H1 (cell line): ENCODE measurements around the gene C9. TPM values are rescaled to one million over a fixed set of nuclear protein-coding genes. Genes with fewer than 3 reads are reported as not detected.

ENCODE experiments used
- CTCF ChIA-PET: fragments of 300-600 bp; sonication (Branson Sonifier 250); formaldehyde crosslinking; loops from one replicate; lab custom pipeline; 2021; ENCODE audit not compliant: partially characterized antibody; lab: Charles Lee
- POLR2A ChIA-PET: fragments of 300-600 bp; sonication (Branson Sonifier 250); formaldehyde crosslinking; loops from one replicate; lab custom pipeline; 2021; ENCODE audit warnings: inconsistent platforms; ENCODE audit not compliant: partially characterized antibody; lab: Charles Lee
- DNase-seq, 2 experiments: peaks; one replicate each; pipeline versions ENCODE4 v3.0.0 to v3.0.0-alpha.2; 2010 to 2022; ENCODE audit warnings: low spot score in 2 of 2, low read depth in 1 of 2, mixed read lengths in 1 of 2
- FAIRE-seq: peaks from 2 replicates; lab custom pipeline; 2011; peaks lifted over from hg19 to GRCh38; lab: Jason Lieb, UNC
- H2AFZ ChIP-seq: 2 replicates; pipeline ENCODE4 v1.8.1; 2012; ENCODE audit warnings: low read length, inconsistent platforms
- H2AK5ac ChIP-seq: 2 replicates; pipeline ENCODE4 v1.6.1; 2013; ENCODE audit warnings: low read depth, low read length
- H2BK120ac ChIP-seq: replicated peaks from 2 replicates; pipeline ENCODE3; 2013; ENCODE audit warnings: low read depth, low read length, inconsistent platforms
- H2BK12ac ChIP-seq: 2 replicates; pipeline ENCODE4 v1.6.1; 2013; ENCODE audit warnings: low read depth, low read length
- H2BK15ac ChIP-seq: 2 replicates; pipeline ENCODE4 v1.6.1; 2013; ENCODE audit warnings: low read length
- H2BK20ac ChIP-seq: 2 replicates; pipeline ENCODE4 v1.6.1; 2013; ENCODE audit warnings: low read length
- H2BK5ac ChIP-seq: 2 replicates; pipeline ENCODE4 v1.6.1; 2013; ENCODE audit warnings: low read depth, low read length
- H3K14ac ChIP-seq: 2 replicates; pipeline ENCODE4 v1.6.1; 2013; ENCODE audit warnings: inconsistent platforms; ENCODE audit not compliant: insufficient read length
- H3K18ac ChIP-seq: 2 replicates; pipeline ENCODE4 v1.6.1; 2013; ENCODE audit warnings: low read length; ENCODE audit errors: extremely low read depth
- H3K23ac ChIP-seq: 2 replicates; pipeline ENCODE4 v1.6.1; 2013; ENCODE audit warnings: inconsistent platforms; ENCODE audit not compliant: insufficient read length
- H3K23me2 ChIP-seq: 2 replicates; pipeline ENCODE4 v1.6.1; 2013; ENCODE audit warnings: low read depth, low read length
- H3K27ac ChIP-seq: 2 replicates; pipeline ENCODE4 v1.6.1; 2011; ENCODE audit warnings: low read depth, low read length, inconsistent platforms
- H3K27me3 ChIP-seq, 4 experiments: replicated peaks in 1 of 4; 1 replicate in 1 of 4; 2 replicates in 3 of 4; pipeline versions ENCODE4 v1.6.1 to v1.8.1; 2011 to 2013; ENCODE audit warnings: low read length in 3 of 4, mild to moderate bottlenecking in 3 of 4, inconsistent platforms in 2 of 4, mixed read lengths in 2 of 4, moderate library complexity in 1 of 4; ENCODE audit not compliant: control insufficient read depth in 3 of 4, insufficient read depth in 3 of 4; ENCODE audit errors: extremely low read depth in 1 of 4
- H3K36me3 ChIP-seq, 4 experiments: 2 replicates each; pipeline versions ENCODE4 v1.6.1 to v1.8.1; 2011 to 2013; ENCODE audit warnings: mild to moderate bottlenecking in 4 of 4, low read length in 3 of 4, moderate library complexity in 2 of 4, control low read depth in 1 of 4, inconsistent platforms in 1 of 4; ENCODE audit not compliant: insufficient read depth in 4 of 4, control insufficient read depth in 2 of 4
- H3K4ac ChIP-seq: replicated peaks from 2 replicates; pipeline ENCODE3; 2013; ENCODE audit warnings: low read length, low read depth, mixed read lengths, inconsistent platforms; ENCODE audit not compliant: insufficient read length
- H3K4me1 ChIP-seq, 4 experiments: replicated peaks in 1 of 4; 1 replicate in 1 of 4; 2 replicates in 3 of 4; pipeline versions ENCODE4 v1.6.1 to v1.8.1; 2011 to 2013; ENCODE audit warnings: low read length in 3 of 4, inconsistent platforms in 2 of 4, mixed read lengths in 1 of 4; ENCODE audit not compliant: insufficient read depth in 4 of 4, control insufficient read depth in 3 of 4
- H3K4me2 ChIP-seq, 2 experiments: 2 replicates each; pipeline versions ENCODE4 v1.6.1 to v1.8.1; 2011 to 2013; ENCODE audit warnings: low read depth in 2 of 2, low read length in 2 of 2, control low read depth in 1 of 2, inconsistent platforms in 1 of 2, mild to moderate bottlenecking in 1 of 2; ENCODE audit not compliant: insufficient read depth in 1 of 2
- H3K4me3 ChIP-seq, 4 experiments: fragments of 200-600, 300-600 bp in 1 of 4; sonication (generic), shearing (Covaris generic), sonication (Bioruptor Twin) in 1 of 4; 2 replicates each; pipeline versions ENCODE4 v1.5.1 to v1.8.1; 2011 to 2016; ENCODE audit warnings: low read length in 4 of 4, low read depth in 3 of 4, control low read depth in 2 of 4, inconsistent platforms in 2 of 4, mild to moderate bottlenecking in 2 of 4, mixed read lengths in 1 of 4, moderate library complexity in 1 of 4; ENCODE audit not compliant: insufficient read depth in 2 of 4; ENCODE audit errors: extremely low read depth in 1 of 4
- H3K56ac ChIP-seq: replicated peaks from 2 replicates; pipeline ENCODE3; 2013; ENCODE audit warnings: low read depth, mild to moderate bottlenecking, mixed read lengths, low read length, inconsistent platforms; ENCODE audit not compliant: insufficient read length
- H3K79me1 ChIP-seq: 2 replicates; pipeline ENCODE4 v1.6.1; 2013; ENCODE audit warnings: low read depth, low read length, control low read depth
- H3K79me2 ChIP-seq, 2 experiments: 2 replicates each; pipeline versions ENCODE4 v1.6.1 to v1.8.1; 2012 to 2013; ENCODE audit warnings: low read length in 2 of 2, mild to moderate bottlenecking in 2 of 2, inconsistent platforms in 1 of 2; ENCODE audit not compliant: insufficient read depth in 2 of 2, control insufficient read depth in 1 of 2
- H3K9ac ChIP-seq, 4 experiments: replicated peaks in 1 of 4; 1 replicate in 1 of 4; 2 replicates in 3 of 4; pipeline versions ENCODE4 v1.6.1 to v1.8.1; 2011 to 2013; ENCODE audit warnings: low read depth in 3 of 4, low read length in 3 of 4, control low read depth in 2 of 4, mild to moderate bottlenecking in 2 of 4, moderate library complexity in 2 of 4, inconsistent platforms in 1 of 4; ENCODE audit errors: extremely low read depth in 1 of 4
- H3K9me3 ChIP-seq, 2 experiments: 2 replicates each; pipeline versions ENCODE4 v1.6.1 to v1.8.1; 2012 to 2013; ENCODE audit warnings: mild to moderate bottlenecking in 2 of 2, moderate library complexity in 2 of 2, control low read depth in 1 of 2, inconsistent platforms in 1 of 2, low read depth in 1 of 2, low read length in 1 of 2, mixed read lengths in 1 of 2; ENCODE audit not compliant: insufficient read depth in 2 of 2
- H4K20me1 ChIP-seq, 2 experiments: replicated peaks in 1 of 2; 2 replicates each; pipeline versions ENCODE3 to v1.8.1; 2011 to 2013; ENCODE audit warnings: inconsistent platforms in 2 of 2, low read length in 2 of 2, mild to moderate bottlenecking in 1 of 2; ENCODE audit not compliant: insufficient read depth in 2 of 2, control insufficient read depth in 1 of 2
- H4K5ac ChIP-seq: 2 replicates; pipeline ENCODE4 v1.6.1; 2013; ENCODE audit warnings: low read length, low read depth, mixed read lengths, inconsistent platforms; ENCODE audit not compliant: insufficient read length
- H4K8ac ChIP-seq: 2 replicates; pipeline ENCODE4 v1.8.0; 2013; ENCODE audit warnings: mild to moderate bottlenecking, moderate library complexity, low read length, inconsistent platforms; ENCODE audit not compliant: insufficient read depth; ENCODE audit errors: extremely low read depth
- H4K91ac ChIP-seq: replicated peaks from 2 replicates; pipeline ENCODE3; 2013; ENCODE audit warnings: low read length, mixed read lengths, inconsistent platforms; ENCODE audit not compliant: insufficient read length
- BCL11A ChIP-seq, 2 experiments: IDR thresholded peaks; one replicate each; pipeline ENCODE4 v1.6.1; 2011; ENCODE audit warnings: low read depth in 2 of 2, low read length in 2 of 2, mild to moderate bottlenecking in 2 of 2
- CBX8 ChIP-seq: fragments of 300-800, 300-1000 bp; sonication (generic); IDR thresholded peaks from 2 replicates; pipeline ENCODE4 v1.7.1; 2016; ENCODE audit warnings: low read depth, low read length, borderline replicate concordance
- GABPA ChIP-seq: IDR thresholded peaks from 2 replicates; pipeline ENCODE4 v1.6.1; 2011; ENCODE audit warnings: mild to moderate bottlenecking, low read length, moderate library complexity, borderline replicate concordance; ENCODE audit not compliant: insufficient read depth
- JUN ChIP-seq: IDR thresholded peaks from 2 replicates; pipeline ENCODE4 v1.6.1; 2011; ENCODE audit warnings: low read depth, mild to moderate bottlenecking, improper control_type of control experiment, low read length
- KDM1A ChIP-seq: fragments of 200-600, 300-600 bp; sonication (generic); IDR thresholded peaks from 2 replicates; pipeline ENCODE4 v1.7.1; 2016; ENCODE audit warnings: mild to moderate bottlenecking, low read length, borderline replicate concordance
- KDM4A ChIP-seq: IDR thresholded peaks from one replicate; pipeline ENCODE4 v1.7.1; 2012; ENCODE audit warnings: low read depth, mild to moderate bottlenecking, moderate library complexity, low read length, inconsistent platforms; ENCODE audit not compliant: severe bottlenecking
- POLR2AphosphoS5 ChIP-seq: IDR thresholded peaks from 2 replicates; pipeline ENCODE4 v1.6.1; 2011; ENCODE audit warnings: low read depth, low read length
- RAD21 ChIP-seq, 2 experiments: IDR thresholded peaks in 1 of 2; conservative IDR thresholded peaks in 1 of 2; 2 replicates each; pipeline ENCODE4 v1.6.1; 2011; ENCODE audit warnings: low read depth in 2 of 2, low read length in 2 of 2, improper control_type of control experiment in 1 of 2, inconsistent platforms in 1 of 2, mild to moderate bottlenecking in 1 of 2, moderate library complexity in 1 of 2
- SP4 ChIP-seq: IDR thresholded peaks from 2 replicates; pipeline ENCODE4 v1.6.1; 2012; ENCODE audit warnings: low read length, inconsistent platforms
- USF2 ChIP-seq: IDR thresholded peaks from 2 replicates; pipeline ENCODE4 v1.6.1; 2011; ENCODE audit warnings: low read length, improper control_type of control experiment
- YY1 ChIP-seq: IDR thresholded peaks from 2 replicates; pipeline ENCODE4 v1.6.1; 2011; ENCODE audit warnings: low read depth, mild to moderate bottlenecking, low read length
- WGBS, 2 experiments: shearing (Covaris generic) in 1 of 2; methylation state at CpG; one replicate each; pipeline versions ENCODE4 v1.1.6 to v1.1.7; 2013 to 2015; ENCODE audit warnings: low lambda C conversion rate in 2 of 2, mixed read lengths in 2 of 2, inconsistent platforms in 1 of 2, low coverage in 1 of 2, missing lambda C conversion rate in 1 of 2; ENCODE audit not compliant: insufficient replicate concordance in 2 of 2, insufficient coverage in 1 of 2, insufficient read length in 1 of 2; ENCODE audit errors: extremely low coverage in 1 of 2, missing lambda C conversion rate in 1 of 2; 5-methylcytosine and 5-hydroxymethylcytosine counted together
- polyA plus RNA-seq, 7 experiments: library from polyadenylated mRNA; depleted of rRNA in 3 of 7; stranded (reverse) in 5 of 7; unstranded in 2 of 7; fragments of >200 nt in 5 of 7; fragments of 200-250 nt in 2 of 7; gene quantifications; 1 replicate in 5 of 7; 2 replicates in 1 of 7; 4 replicates in 1 of 7; pipeline versions ENCODE4 v1.2.1 to v1.2.3, GENCODE V29; 2011 to 2013; ENCODE audit warnings: missing spikeins in 2 of 7, mixed read lengths in 2 of 7
- total RNA-seq: library from RNA; stranded (reverse); fragmentation: NEBNext Ultra II Directional; extraction: Animal tissue kit (Norgen Biotek cat#: 25700); gene quantifications from 2 replicates; pipeline ENCODE4 v1.2.1, GENCODE V29; 2021

Gene C9
- total and polyA plus RNA-seq, 2 of the 8 experiments (the other 6 are each of a cell fraction or from before 2014, with no cell fraction given): not detected

- Histone ChIP-seq H4K20me1 (no peaks in the 10 kb centered on the region), H4K8ac (no peak overlapping the region), H2AK5ac (no peak overlapping the region), H4K5ac (no peak overlapping the region), H3K4ac (no peak overlapping the region), H3K79me1 (no peaks in the 10 kb centered on the region), H3K23ac (no peak overlapping the region), H3K56ac (no peak overlapping the region), H3K27ac (no peak overlapping the region), H2BK20ac (no peak overlapping the region), H4K91ac (no peak overlapping the region), H2BK120ac (no peak overlapping the region), H3K9me3 (no peaks in the 10 kb centered on the region), H3K36me3 (no peaks in the 10 kb centered on the region), H3K4me2 (no peak overlapping the region), H2BK5ac (no peak overlapping the region), H3K4me1 (peaks cover 0 to 1% (median 0%) of the 10 kb centered on the region in 4 experiments; a peak in 1 of 7 replicates), H2AFZ (no peak overlapping the region), H3K9ac (no peak overlapping the region), H2BK12ac (no peak overlapping the region), H3K79me2 (no peaks in the 10 kb centered on the region), H3K27me3 (no peaks in the 10 kb centered on the region), H3K23me2 (no peaks in the 10 kb centered on the region), H3K18ac (no peak overlapping the region), H2BK15ac (no peak overlapping the region), H3K14ac (no peak overlapping the region), H3K4me3 (no peak overlapping the region)
- FAIRE-seq (no peak), DNase-seq (no peak)
- ChIA-PET POLR2A (no interaction called here), CTCF (interaction anchor here (0.8 to 7.0 kb wide), 3 partner anchors 8 to 180 kb away, joined by 3 to 57 read pairs (median 7); no protein-coding TSS in a partner anchor)
- WGBS, 2 experiments: 96% methylated on average over 5 of the region's 5 CpGs; no CpG with 5 or more reads in 1 of the 2 experiments
- TF ChIP-seq YY1 (no peak), KDM1A (no peak), GABPA (no peak), BCL11A (IDR thresholded peaks at IDR 0.05; ENCODE audit: low read depth in 2 of 2, low read length in 2 of 2) (no peak), JUN (no peak), POLR2AphosphoS5 (no peak), KDM4A (no peak), RAD21 (IDR thresholded peaks at IDR 0.05 in 1 of 2, conservative IDR thresholded peaks at IDR 0.05 in 1 of 2; ENCODE audit: low read depth in 2 of 2, low read length in 2 of 2) (no peak), SP4 (no peak), CBX8 (no peak), USF2 (no peak)
Measured at GRCh38 chr5:39369123-39369815, 5.0 kb upstream of the C9 start.
